Thyroid gland (tissue), 4 donors: Measurements from ENCODE around the gene CRTAC1. TPM values are rescaled to one million over a fixed set of nuclear protein-coding genes. Genes with fewer than 3 reads are reported as not detected.
A peak's percentile ranks its signal among the peaks of the same experiment; 100 is the strongest.

Experiments used
- DNase-seq, 2 donors: peaks; one replicate each; pipeline ENCODE4 v3.0.0-alpha.2; 2019
- H3K27ac ChIP-seq, 3 donors: fragments of 200-600 bp; sonication (generic); 1 replicate in 2 of 3; 2 replicates in 1 of 3; pipeline ENCODE4 v1.5.1; 2016 to 2019; ENCODE audit warnings: mild to moderate bottlenecking in 1 of 3, moderate library complexity in 1 of 3
- H3K27me3 ChIP-seq: fragments of 200-600 bp; sonication (generic); one replicate; pipeline ENCODE4 v1.5.1; 2019
- H3K36me3 ChIP-seq, 2 donors: fragments of 200-600 bp; sonication (generic); one replicate each; pipeline ENCODE4 v1.5.1; 2016 to 2019
- H3K4me1 ChIP-seq, 2 donors: fragments of 200-600 bp; sonication (generic); one replicate each; pipeline ENCODE4 v1.5.1; 2017 to 2019
- H3K4me3 ChIP-seq, 3 donors: fragments of 200-600 bp; sonication (generic); replicated peaks in 1 of 3; 1 replicate in 2 of 3; 2 replicates in 1 of 3; pipeline ENCODE4 v1.5.1; 2016; ENCODE audit warnings: mild to moderate bottlenecking in 1 of 3
- H3K9me3 ChIP-seq: fragments of 200-600 bp; sonication (generic); one replicate; pipeline ENCODE4 v1.5.1; 2017
- CTCF ChIP-seq, 6 experiments: fragments of 200-600 bp in 3 of 6; fragments of 450-650 bp in 3 of 6; sonication (generic) in 3 of 6; IDR thresholded peaks; one replicate each; pipeline ENCODE4 v1.5.1; 2016 to 2019; ENCODE audit warnings: antibody characterized with exemption in 6 of 6, mild to moderate bottlenecking in 2 of 6, inconsistent platforms in 1 of 6, moderate library complexity in 1 of 6
- POLR2A ChIP-seq, 2 donors: fragments of 450-650 bp; IDR thresholded peaks; one replicate each; pipeline ENCODE4 v1.6.1; 2017; ENCODE audit warnings: antibody characterized with exemption in 2 of 2, mild to moderate bottlenecking in 2 of 2, moderate library complexity in 1 of 2
- WGBS, 2 donors: methylation state at CpG; one replicate each; pipeline ENCODE4 v1.1.5; 2017; 5-methylcytosine and 5-hydroxymethylcytosine counted together
- intact Hi-C: fragments of 100-400 bp; cut with DNase I; formaldehyde crosslinking; loops from one replicate; pipeline ENCODE4 v1.15.1; 2023
- total RNA-seq, 4 donors: library from RNA; depleted of rRNA; stranded (reverse); fragments of >200 nt; gene quantifications; one replicate each; pipeline ENCODE4 v1.2.3, GENCODE V29; 2016

CRTAC1 gene
- total RNA-seq, 4 donors from 2014 or later, result 2.6 to 7.3 (median 3.7) TPM

GRCh38 chr10:97851341-97852001, 178.9 kb downstream of the CRTAC1 start:
- no peak for DNase-seq
- TF ChIP-seq CTCF (IDR thresholded peaks at IDR 0.05) (no peak), POLR2A (IDR thresholded peaks at IDR 0.05) (no peak)
- peaks cover 6 to 8% of the 10 kb centered on the region in 2 donors for H3K4me1 ChIP-seq
- H3K36me3 ChIP-seq, result no peaks in the 10 kb centered on the region
- no peak overlapping the region for H3K4me3 ChIP-seq
- intact Hi-C loops, result no loop called here
- no peaks in the 10 kb centered on the region for H3K9me3 ChIP-seq
- WGBS, 2 donors, result 73 to 80% methylated on average over 7 of the region's 7 CpGs
- no peak overlapping the region for H3K27ac ChIP-seq
- no peaks in the 10 kb centered on the region for H3K27me3 ChIP-seq

- intact Hi-C loops, result no loop called here
- H3K4me3 ChIP-seq, result no peak overlapping the region
These were observed 180.0 kb downstream of the CRTAC1 start for GRCh38 chr10:97850446-97850845.

GRCh38 chr10:97849687-97850402, 180.6 kb downstream of the CRTAC1 start, which contains the start of gene GOLGA7B:
Gene GOLGA7B (plus strand): TSS chr10:97849843. CDS start chr10:97850304, 461 bp downstream.
- no peaks in the 10 kb centered on the region for H3K9me3 ChIP-seq
- 2 to 3% methylated on average over 18 to 21 of the region's 87 CpGs for WGBS, 2 donors
- peaks cover 6 to 8% of the 10 kb centered on the region in 2 donors for H3K4me1 ChIP-seq
- peak; percentile 59 to 61 for DNase-seq
- H3K27me3 ChIP-seq, result no peaks in the 10 kb centered on the region
- no peak for TF ChIP-seq POLR2A (IDR thresholded peaks at IDR 0.05)
- TF ChIP-seq CTCF (IDR thresholded peaks at IDR 0.05), result no peak
- intact Hi-C loops, result no loop called here
- no peak within 1 kb of the TSS for H3K27ac ChIP-seq
- no peaks in the 10 kb centered on the region for H3K36me3 ChIP-seq
- peak within 1 kb of the TSS in 1 of 3 donors; percentile 41 for H3K4me3 ChIP-seq

More at GRCh38 chr10:97850446-97850845, 180.0 kb downstream of the CRTAC1 start:
- Histone ChIP-seq H3K27ac (no peak overlapping the region), H3K27me3 (no peaks in the 10 kb centered on the region), H3K9me3 (no peaks in the 10 kb centered on the region), H3K4me1 (peaks cover 6 to 8% of the 10 kb centered on the region in 2 donors), H3K36me3 (no peaks in the 10 kb centered on the region)
- peak in 1 of 2 donors; percentile 10 for DNase-seq
- TF ChIP-seq CTCF (IDR thresholded peaks at IDR 0.05) (no peak), POLR2A (IDR thresholded peaks at IDR 0.05) (no peak)
- WGBS, 2 donors, result 10 to 19% methylated on average over 8 to 9 of the region's 13 CpGs

- no peak overlapping the region for H3K27ac ChIP-seq
- peak overlapping the region in 1 of 3 donors; percentile 41 for H3K4me3 ChIP-seq
- intact Hi-C loops, result no loop called here
- no peak for TF ChIP-seq POLR2A (IDR thresholded peaks at IDR 0.05)
- TF ChIP-seq CTCF (IDR thresholded peaks at IDR 0.05), result no peak
- DNase-seq, result no peak
- WGBS, 2 donors, result 9 to 10% methylated on average over 16 of the region's 16 CpGs
- H3K4me1 ChIP-seq, result peaks cover 6 to 8% of the 10 kb centered on the region in 2 donors
- H3K9me3 ChIP-seq, result no peaks in the 10 kb centered on the region
- H3K27me3 ChIP-seq, result no peaks in the 10 kb centered on the region
- H3K36me3 ChIP-seq, result no peaks in the 10 kb centered on the region
These were observed 181.2 kb downstream of the CRTAC1 start for GRCh38 chr10:97849103-97849686.
